SU-DHL-6 (cell line): ENCODE measurements around the gene KANSL3.
"Not testable (repeated sequence)": the region's sequence is repeated elsewhere in the genome, so short reads cannot be mapped to it uniquely, and the experiment has no call there.

Experiments used
- H2AFZ ChIP-seq: fragments of 200-600 bp; sonication (generic); 2 replicates; pipeline ENCODE4 v1.6.1; 2014; ENCODE audit warnings: low read depth, mild to moderate bottlenecking, moderate library complexity, mixed read lengths, antibody characterized with exemption, low read length; ENCODE audit not compliant: severe bottlenecking
- H3F3A ChIP-seq: fragments of 200-600 bp; shearing (Covaris generic); 2 replicates; pipeline ENCODE4 v1.6.0; 2016; ENCODE audit warnings: antibody characterized with exemption, mild to moderate bottlenecking; ENCODE audit not compliant: insufficient read depth
- H3K27ac ChIP-seq: fragments of 200-600 bp; sonication (generic); 2 replicates; pipeline ENCODE4 v1.5.1; 2016; ENCODE audit warnings: low read depth, mild to moderate bottlenecking, low read length, moderate library complexity, mixed read lengths
- H3K27me3 ChIP-seq: fragments of 200-600 bp; sonication (generic), shearing (Covaris generic); 2 replicates; pipeline ENCODE4 v1.6.0; 2014; ENCODE audit warnings: mild to moderate bottlenecking, low read length
- H3K36me3 ChIP-seq: fragments of 200-600 bp; sonication (generic); 2 replicates; pipeline ENCODE4 v1.6.1; 2014; ENCODE audit warnings: mild to moderate bottlenecking, low read length, mixed read lengths
- H3K4me2 ChIP-seq: fragments of 300-600, 200-600 bp; shearing (Covaris generic), sonication (generic); 2 replicates; pipeline ENCODE4 v1.6.0; 2014; ENCODE audit warnings: low read length, low read depth, mild to moderate bottlenecking; ENCODE audit not compliant: poor library complexity, severe bottlenecking
- H3K4me3 ChIP-seq: fragments of 200-600 bp; sonication (generic); 2 replicates; pipeline ENCODE4 v1.5.1; 2014; ENCODE audit warnings: antibody characterized with exemption, low read length, mild to moderate bottlenecking, mixed read lengths; ENCODE audit not compliant: insufficient read depth, poor library complexity, severe bottlenecking
- H3K79me2 ChIP-seq: fragments of 200-600 bp; sonication (generic); 2 replicates; pipeline ENCODE4 v1.6.1; 2014; ENCODE audit warnings: mild to moderate bottlenecking, low read length, moderate library complexity; ENCODE audit not compliant: insufficient read depth
- H3K9ac ChIP-seq: fragments of 200-600 bp; sonication (generic); 2 replicates; pipeline ENCODE4 v1.7.0; 2014; ENCODE audit warnings: mild to moderate bottlenecking, low read length
- H3K9me2 ChIP-seq: fragments of 200-600 bp; sonication (generic); replicated peaks from 2 replicates; pipeline ENCODE4 v1.6.1; 2014; ENCODE audit warnings: low read length; ENCODE audit not compliant: insufficient read depth
- H3K9me3 ChIP-seq: fragments of 200-600 bp; sonication (generic); 2 replicates; pipeline ENCODE4 v1.6.1; 2014; ENCODE audit warnings: low read length, mixed read lengths; ENCODE audit not compliant: insufficient read depth
- H4K20me1 ChIP-seq: fragments of 200-600 bp; sonication (generic); 2 replicates; pipeline ENCODE4 v1.6.1; 2014; ENCODE audit warnings: low read depth, mild to moderate bottlenecking, antibody characterized with exemption, low read length, moderate library complexity, mixed read lengths
- EZH2phosphoT487 ChIP-seq: fragments of 200-600 bp; sonication (generic), shearing (Covaris generic); conservative IDR thresholded peaks from 2 replicates; pipeline ENCODE4 v1.6.1; 2018; ENCODE audit warnings: mild to moderate bottlenecking, antibody characterized with exemption, low read length, moderate library complexity, mixed read lengths
- TF ChIP-seq, protein P1 (sequence below): fragments of 200-600 bp; sonication (generic); IDR thresholded peaks from one replicate; pipeline ENCODE4 v1.5.1; 2017; ENCODE audit warnings: antibody characterized with exemption, mild to moderate bottlenecking, low read length, moderate library complexity; ENCODE audit not compliant: insufficient read depth, poor library complexity, severe bottlenecking

The KANSL3 gene

DNA sequence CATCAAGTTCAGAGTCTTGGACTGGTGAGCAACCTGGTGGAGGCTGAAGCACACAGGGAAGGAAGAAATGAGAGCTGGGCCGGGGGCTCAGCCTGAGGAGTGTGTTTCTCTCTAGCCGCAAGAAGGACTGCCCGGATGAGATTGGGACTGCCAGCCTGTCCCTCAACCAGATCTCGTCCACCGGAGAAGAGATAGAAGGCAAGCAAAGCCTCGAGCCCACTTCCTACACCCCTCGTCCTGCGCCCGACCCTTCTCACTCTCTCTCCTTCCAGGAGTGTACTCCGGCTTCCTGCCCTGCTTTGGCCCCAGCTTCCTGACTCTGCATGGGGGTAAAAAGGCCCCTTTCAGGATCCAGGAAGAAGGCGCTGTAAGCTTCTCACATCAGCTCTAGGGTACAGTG lies 30.7 kb upstream of the KANSL3 start:
- no peak overlapping the region for H2AFZ ChIP-seq
- H3K4me2 ChIP-seq = no peak overlapping the region
- no peak overlapping the region for H3K4me3 ChIP-seq
- TF ChIP-seq, protein P1, sequence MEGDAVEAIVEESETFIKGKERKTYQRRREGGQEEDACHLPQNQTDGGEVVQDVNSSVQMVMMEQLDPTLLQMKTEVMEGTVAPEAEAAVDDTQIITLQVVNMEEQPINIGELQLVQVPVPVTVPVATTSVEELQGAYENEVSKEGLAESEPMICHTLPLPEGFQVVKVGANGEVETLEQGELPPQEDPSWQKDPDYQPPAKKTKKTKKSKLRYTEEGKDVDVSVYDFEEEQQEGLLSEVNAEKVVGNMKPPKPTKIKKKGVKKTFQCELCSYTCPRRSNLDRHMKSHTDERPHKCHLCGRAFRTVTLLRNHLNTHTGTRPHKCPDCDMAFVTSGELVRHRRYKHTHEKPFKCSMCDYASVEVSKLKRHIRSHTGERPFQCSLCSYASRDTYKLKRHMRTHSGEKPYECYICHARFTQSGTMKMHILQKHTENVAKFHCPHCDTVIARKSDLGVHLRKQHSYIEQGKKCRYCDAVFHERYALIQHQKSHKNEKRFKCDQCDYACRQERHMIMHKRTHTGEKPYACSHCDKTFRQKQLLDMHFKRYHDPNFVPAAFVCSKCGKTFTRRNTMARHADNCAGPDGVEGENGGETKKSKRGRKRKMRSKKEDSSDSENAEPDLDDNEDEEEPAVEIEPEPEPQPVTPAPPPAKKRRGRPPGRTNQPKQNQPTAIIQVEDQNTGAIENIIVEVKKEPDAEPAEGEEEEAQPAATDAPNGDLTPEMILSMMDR = no peak
- no peak for TF ChIP-seq EZH2phosphoT487
- H3K36me3 ChIP-seq = no peaks in the 10 kb centered on the region
- H3K27me3 ChIP-seq = no peaks in the 10 kb centered on the region
- no peaks in the 10 kb centered on the region for H3F3A ChIP-seq
- H3K27ac ChIP-seq = no peak overlapping the region
- H3K9ac ChIP-seq = no peak overlapping the region
- no peaks in the 10 kb centered on the region for H3K9me3 ChIP-seq
- no peaks in the 10 kb centered on the region for H3K79me2 ChIP-seq
- no peaks in the 10 kb centered on the region for H3K9me2 ChIP-seq
- no peaks in the 10 kb centered on the region for H4K20me1 ChIP-seq

DNA sequence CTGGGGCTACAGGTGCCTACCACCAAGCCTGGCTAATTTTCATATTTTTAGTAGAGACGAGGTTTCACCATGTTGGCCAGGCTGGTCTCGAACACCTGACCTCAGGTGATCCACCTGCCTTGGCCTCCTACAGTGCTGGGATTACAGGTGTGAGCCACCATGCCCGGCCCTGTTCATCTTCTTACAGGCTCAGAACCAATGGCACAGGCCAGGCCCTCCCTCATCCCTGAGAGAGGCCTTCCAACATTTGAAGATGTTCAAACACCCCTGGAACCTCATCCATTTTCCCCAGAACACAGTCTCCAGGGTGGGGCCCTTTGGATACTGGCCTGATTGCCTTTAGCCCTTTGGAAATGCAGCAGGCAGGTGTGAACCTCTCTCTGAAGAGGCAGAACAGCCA lies 27.6 kb upstream of the KANSL3 start:
- not testable (repeated sequence) for H3K4me2 ChIP-seq, H3K79me2 ChIP-seq, H3K9ac ChIP-seq, H3K27ac ChIP-seq, H3K9me3 ChIP-seq, H3K9me2 ChIP-seq, H2AFZ ChIP-seq, H4K20me1 ChIP-seq, H3K27me3 ChIP-seq, H3F3A ChIP-seq, H3K4me3 ChIP-seq, H3K36me3 ChIP-seq

DNA sequence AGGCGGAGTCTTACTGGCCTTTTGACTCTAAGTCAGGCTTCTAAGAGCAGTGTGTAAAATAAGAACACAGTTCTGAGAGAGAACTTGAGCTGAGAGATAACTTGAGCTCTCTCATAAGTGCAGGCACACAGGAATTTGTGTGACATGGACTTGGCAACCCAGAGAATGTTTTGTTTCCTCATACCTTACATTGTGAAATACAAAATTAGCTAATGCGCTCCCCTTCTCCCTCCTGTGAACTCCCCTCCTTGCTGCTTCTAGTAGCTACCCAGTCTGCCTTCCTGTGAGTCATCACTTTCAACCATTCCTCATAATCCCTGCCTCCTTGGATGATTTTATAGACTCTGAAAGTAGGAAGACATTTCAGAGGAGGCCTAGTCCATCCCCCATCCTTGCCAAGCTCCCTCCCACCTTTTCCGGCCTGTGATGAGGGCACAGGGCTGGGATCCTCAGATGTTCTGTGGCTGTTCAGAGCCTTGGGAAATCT lies 27.0 kb upstream of the KANSL3 start:
- H3K36me3 ChIP-seq = no peaks in the 10 kb centered on the region
- no peak overlapping the region for H3K9ac ChIP-seq
- H2AFZ ChIP-seq = no peak overlapping the region
- no peak for TF ChIP-seq EZH2phosphoT487
- TF ChIP-seq, protein P1 = no peak
- no peaks in the 10 kb centered on the region for H4K20me1 ChIP-seq
- no peak overlapping the region for H3K4me2 ChIP-seq
- no peaks in the 10 kb centered on the region for H3K9me2 ChIP-seq
- no peaks in the 10 kb centered on the region for H3K9me3 ChIP-seq
- no peaks in the 10 kb centered on the region for H3K79me2 ChIP-seq
- no peak overlapping the region for H3K4me3 ChIP-seq
- H3K27ac ChIP-seq = no peak overlapping the region
- H3F3A ChIP-seq = no peaks in the 10 kb centered on the region
- H3K27me3 ChIP-seq = no peaks in the 10 kb centered on the region

DNA sequence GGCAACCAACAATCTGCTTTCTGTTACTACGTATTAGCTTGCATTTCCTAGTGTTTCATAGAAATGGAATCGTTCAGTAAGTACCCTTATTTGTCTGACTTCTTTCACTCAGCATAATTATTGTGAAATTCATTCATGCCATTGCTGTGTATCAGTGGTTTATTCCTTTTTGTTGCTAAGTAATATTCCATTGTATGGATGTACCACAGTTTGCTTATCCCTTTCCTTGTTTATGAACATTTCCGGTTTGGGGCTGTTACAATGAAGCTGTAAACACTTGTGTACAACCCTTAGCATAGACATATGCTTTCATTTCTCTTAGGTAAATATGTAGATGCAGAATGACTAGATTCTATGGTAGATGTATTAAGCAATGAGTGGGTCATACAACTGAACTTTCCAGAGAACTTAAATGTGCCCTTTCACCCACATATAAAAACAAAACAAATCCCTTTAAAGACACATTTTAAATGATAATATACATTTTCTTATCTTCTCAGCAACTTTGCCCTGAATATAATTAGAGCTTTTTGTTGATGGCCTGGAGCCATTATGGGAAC lies 26.3 kb upstream of the KANSL3 start:
- H3K27ac ChIP-seq = no peak overlapping the region
- H2AFZ ChIP-seq = no peak overlapping the region
- H3K79me2 ChIP-seq = no peaks in the 10 kb centered on the region
- no peak overlapping the region for H3K4me2 ChIP-seq
- H3K36me3 ChIP-seq = no peaks in the 10 kb centered on the region
- H3K9me2 ChIP-seq = no peaks in the 10 kb centered on the region
- no peaks in the 10 kb centered on the region for H3K9me3 ChIP-seq
- no peak overlapping the region for H3K4me3 ChIP-seq
- H4K20me1 ChIP-seq = no peaks in the 10 kb centered on the region
- no peaks in the 10 kb centered on the region for H3K27me3 ChIP-seq
- TF ChIP-seq, protein P1 = no peak
- no peak for TF ChIP-seq EZH2phosphoT487
- no peak overlapping the region for H3K9ac ChIP-seq
- H3F3A ChIP-seq = no peaks in the 10 kb centered on the region
